Spleen (tissue), 7 donors: ENCODE data around the gene NDUFB10.

ENCODE experiments used
- CTCF ChIP-seq, 11 experiments: fragments of 200-600 bp in 7 of 11; fragments of 450-650 bp in 4 of 11; sonication (generic) in 4 of 11; IDR thresholded peaks in 8 of 11; conservative IDR thresholded peaks in 3 of 11; 1 replicate in 7 of 11; 2 replicates in 4 of 11; pipeline versions ENCODE4 v1.4.0 to v1.8.0; 2016 to 2021; ENCODE audit warnings: antibody characterized with exemption in 11 of 11, inconsistent platforms in 4 of 11, mild to moderate bottlenecking in 1 of 11
- POLR2A ChIP-seq, 3 donors: fragments of 450-650 bp; IDR thresholded peaks; one replicate each; pipeline ENCODE4 v1.5.1; 2017; ENCODE audit warnings: antibody characterized with exemption in 3 of 3, mild to moderate bottlenecking in 1 of 3
- POLR2AphosphoS5 ChIP-seq, 3 donors: sonication (generic); formaldehyde crosslinking; IDR thresholded peaks; one replicate each; pipeline ENCODE4 v1.5.1; 2017; ENCODE audit warnings: antibody characterized with exemption in 3 of 3
- donor health status: DM: no; HTN: no; CAD: no; lungs with moderate emphysema.
- donor health status: DM: no; HTN: no; CAD: no.
- donor health status: DM: no; HTN: no; CAD: no.

- TF ChIP-seq CTCF (IDR thresholded peaks at IDR 0.05 in 8 of 11, conservative IDR thresholded peaks at IDR 0.05 in 3 of 11) (no peak), POLR2A (IDR thresholded peaks at IDR 0.05) (no peak), POLR2AphosphoS5 (IDR thresholded peaks at IDR 0.05) (no peak)
These were observed 21.4 kb downstream of the NDUFB10 start for GRCh38 chr16:1980770-1981087.
